22Rv1 (cell line): Measurements from ENCODE around the gene NOL3.

ENCODE experiments used
- ZFX ChIP-seq: fragments of 450-650 bp; IDR thresholded peaks from 2 replicates; pipeline ENCODE4 v1.6.1; 2017; ENCODE audit warnings: antibody characterized with exemption, borderline replicate concordance
- TF ChIP-seq, protein P1 (sequence below): fragments of 450-650 bp; IDR thresholded peaks from 2 replicates; pipeline ENCODE4 v1.5.1; 2017; ENCODE audit warnings: mild to moderate bottlenecking

DNA sequence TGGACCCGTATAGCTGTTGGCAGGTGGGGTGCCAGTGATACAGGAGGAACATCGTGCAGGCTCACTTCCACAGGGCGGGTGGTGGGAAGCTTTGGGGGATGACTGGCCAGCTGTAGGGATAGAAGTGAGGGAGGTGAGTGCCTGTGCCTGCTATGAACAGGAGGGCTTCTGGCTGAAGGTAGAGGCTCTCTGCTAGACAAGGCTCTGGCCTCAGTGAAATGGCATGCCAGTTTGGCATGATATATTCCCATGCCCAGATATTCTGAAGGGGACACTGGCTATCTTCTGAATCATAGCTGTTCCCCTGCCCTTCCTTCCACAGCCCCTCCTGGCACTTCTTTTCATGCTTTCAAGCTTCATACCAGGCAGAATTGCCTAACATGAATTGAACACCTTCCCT lies 41.5 kb upstream of the NOL3 start:
- TF ChIP-seq, protein P1, sequence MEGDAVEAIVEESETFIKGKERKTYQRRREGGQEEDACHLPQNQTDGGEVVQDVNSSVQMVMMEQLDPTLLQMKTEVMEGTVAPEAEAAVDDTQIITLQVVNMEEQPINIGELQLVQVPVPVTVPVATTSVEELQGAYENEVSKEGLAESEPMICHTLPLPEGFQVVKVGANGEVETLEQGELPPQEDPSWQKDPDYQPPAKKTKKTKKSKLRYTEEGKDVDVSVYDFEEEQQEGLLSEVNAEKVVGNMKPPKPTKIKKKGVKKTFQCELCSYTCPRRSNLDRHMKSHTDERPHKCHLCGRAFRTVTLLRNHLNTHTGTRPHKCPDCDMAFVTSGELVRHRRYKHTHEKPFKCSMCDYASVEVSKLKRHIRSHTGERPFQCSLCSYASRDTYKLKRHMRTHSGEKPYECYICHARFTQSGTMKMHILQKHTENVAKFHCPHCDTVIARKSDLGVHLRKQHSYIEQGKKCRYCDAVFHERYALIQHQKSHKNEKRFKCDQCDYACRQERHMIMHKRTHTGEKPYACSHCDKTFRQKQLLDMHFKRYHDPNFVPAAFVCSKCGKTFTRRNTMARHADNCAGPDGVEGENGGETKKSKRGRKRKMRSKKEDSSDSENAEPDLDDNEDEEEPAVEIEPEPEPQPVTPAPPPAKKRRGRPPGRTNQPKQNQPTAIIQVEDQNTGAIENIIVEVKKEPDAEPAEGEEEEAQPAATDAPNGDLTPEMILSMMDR: no peak
- no peak for TF ChIP-seq ZFX
